SK-N-SH (cell line): ENCODE results near the gene PSAP. TPM values are rescaled to one million over a fixed set of nuclear protein-coding genes. Genes with fewer than 3 reads are reported as not detected.
A peak's percentile ranks its signal among the peaks of the same experiment; 100 is the strongest.

Source experiments
- CTCF ChIA-PET: fragments of 300-600, 350-600 bp; formaldehyde crosslinking; extraction: SDS; loops from one replicate; lab custom pipeline; 2021; lab: Yijun Ruan, JAX
- POLR2A ChIA-PET: fragments of 350-600 bp; sonication (Branson Sonifier 250); formaldehyde crosslinking; extraction: SDS; loops from one replicate; lab custom pipeline; 2020; ENCODE audit warnings: antibody characterized with exemption, inconsistent platforms; lab: Yijun Ruan, JAX
- DNase-seq: peaks from one replicate; pipeline ENCODE4 v3.0.0; 2012
- H2AFZ ChIP-seq: fragments of 200-600 bp; sonication (generic); 2 replicates; pipeline ENCODE4 v1.8.1; 2016; ENCODE audit warnings: antibody characterized with exemption, mild to moderate bottlenecking, low read depth
- H3F3A ChIP-seq: fragments of 200-600 bp; sonication (generic); replicated peaks from 2 replicates; pipeline ENCODE3; 2016; ENCODE audit warnings: antibody characterized with exemption, mild to moderate bottlenecking; ENCODE audit not compliant: insufficient read depth
- H3K27ac ChIP-seq, 2 experiments: fragments of 200-500 bp in 1 of 2; fragments of 200-600 bp in 1 of 2; sonication (Bioruptor generic) in 1 of 2; sonication (generic), shearing (Covaris generic) in 1 of 2; 2 replicates each; pipeline versions ENCODE4 v1.5.1 to v1.6.1; 2014 to 2016; ENCODE audit warnings: low read depth in 2 of 2, inconsistent platforms in 1 of 2, low read length in 1 of 2, mild to moderate bottlenecking in 1 of 2, mixed read lengths in 1 of 2
- H3K27me3 ChIP-seq: fragments of 200-600 bp; sonication (generic), shearing (Covaris generic); 2 replicates; pipeline ENCODE4 v1.6.1; 2016; ENCODE audit warnings: mixed run types; ENCODE audit not compliant: insufficient read depth
- H3K36me3 ChIP-seq, 2 experiments: fragments of 200-500 bp in 1 of 2; fragments of 200-600 bp in 1 of 2; sonication (Bioruptor generic) in 1 of 2; sonication (generic) in 1 of 2; replicated peaks in 1 of 2; 2 replicates each; pipeline versions ENCODE3 to v1.5.1; 2014 to 2016; ENCODE audit warnings: low read length in 1 of 2, mild to moderate bottlenecking in 1 of 2; ENCODE audit not compliant: insufficient read depth in 2 of 2, control insufficient read depth in 1 of 2
- H3K4me1 ChIP-seq, 2 experiments: fragments of 200-500 bp in 1 of 2; fragments of 200-600 bp in 1 of 2; sonication (Bioruptor generic) in 1 of 2; sonication (generic), shearing (Covaris generic) in 1 of 2; 2 replicates each; pipeline versions ENCODE4 v1.5.1 to v1.6.1; 2014 to 2016; ENCODE audit warnings: low read depth in 1 of 2, low read length in 1 of 2, mixed run types in 1 of 2; ENCODE audit not compliant: insufficient read depth in 2 of 2, control insufficient read depth in 1 of 2
- H3K4me2 ChIP-seq: fragments of 200-600 bp; sonication (generic), shearing (Covaris generic); 2 replicates; pipeline ENCODE4 v1.6.1; 2017; ENCODE audit warnings: mixed run types
- H3K4me3 ChIP-seq, 2 experiments: fragments of 200-500 bp in 1 of 2; fragments of 200-600 bp in 1 of 2; sonication (Bioruptor generic) in 1 of 2; sonication (generic), shearing (Covaris generic) in 1 of 2; 2 replicates each; pipeline versions ENCODE4 v1.5.1 to v1.8.1; 2014 to 2016; ENCODE audit warnings: low read depth in 2 of 2, inconsistent platforms in 1 of 2, low read length in 1 of 2, mild to moderate bottlenecking in 1 of 2, mixed read lengths in 1 of 2, moderate library complexity in 1 of 2
- H3K79me2 ChIP-seq: fragments of 200-600 bp; sonication (generic); 2 replicates; pipeline ENCODE4 v1.8.1; 2017; ENCODE audit warnings: mild to moderate bottlenecking; ENCODE audit not compliant: insufficient read depth
- H3K9ac ChIP-seq: fragments of 200-600 bp; sonication (generic); 2 replicates; pipeline ENCODE4 v1.6.1; 2017; ENCODE audit warnings: mixed run types
- H3K9me2 ChIP-seq: fragments of 200-600 bp; sonication (generic); 2 replicates; pipeline ENCODE4 v1.6.1; 2017; ENCODE audit warnings: mixed run types
- H3K9me3 ChIP-seq: fragments of 200-600 bp; sonication (generic); 2 replicates; pipeline ENCODE4 v1.6.1; 2017; ENCODE audit warnings: mixed run types, mild to moderate bottlenecking, moderate library complexity
- H4K20me1 ChIP-seq: fragments of 200-600 bp; sonication (generic); 2 replicates; pipeline ENCODE4 v1.6.1; 2017; ENCODE audit warnings: mild to moderate bottlenecking, mixed run types; ENCODE audit not compliant: insufficient read depth
- CHD2 ChIP-seq: fragments of 150-350 bp; IDR thresholded peaks from 2 replicates; pipeline ENCODE4 v1.6.1; 2018; ENCODE audit warnings: low read length; ENCODE audit not compliant: partially characterized antibody
- ELF1 ChIP-seq: IDR thresholded peaks from 2 replicates; pipeline ENCODE4 v1.4.0; 2012
- EP300 ChIP-seq, 2 experiments: IDR thresholded peaks; 2 replicates each; pipeline versions ENCODE4 v1.4.0 to v1.6.1; 2012; ENCODE audit warnings: borderline replicate concordance in 1 of 2, low read depth in 1 of 2, low read length in 1 of 2
- FOSL2 ChIP-seq: IDR thresholded peaks from 2 replicates; pipeline ENCODE4 v1.4.0; 2012; ENCODE audit warnings: low read depth, mild to moderate bottlenecking, moderate library complexity, borderline replicate concordance
- FOXJ3 ChIP-seq: sonication (generic); formaldehyde crosslinking; IDR thresholded peaks from 2 replicates; pipeline ENCODE4 v1.5.1; 2020; ENCODE audit warnings: mild to moderate bottlenecking, missing genetic modification reagents
- GABPA ChIP-seq: IDR thresholded peaks from 2 replicates; pipeline ENCODE4 v1.4.0; 2012; ENCODE audit warnings: low read depth, mild to moderate bottlenecking
- GATA2 ChIP-seq: sonication (generic); formaldehyde crosslinking; IDR thresholded peaks from 2 replicates; pipeline ENCODE4 v1.5.0; 2020; ENCODE audit warnings: mild to moderate bottlenecking, missing genetic modification reagents
- JUND ChIP-seq: IDR thresholded peaks from 2 replicates; pipeline ENCODE4 v1.4.0; 2012
- MXI1 ChIP-seq: IDR thresholded peaks from 2 replicates; pipeline ENCODE4 v1.6.1; 2012; ENCODE audit warnings: mild to moderate bottlenecking, low read depth, low read length, improper control_type of control experiment
- NRF1 ChIP-seq: IDR thresholded peaks from 2 replicates; pipeline ENCODE4 v1.6.1; 2012; ENCODE audit warnings: low read depth, mild to moderate bottlenecking, low read length
- POLR2AphosphoS5 ChIP-seq: IDR thresholded peaks from 2 replicates; pipeline ENCODE4 v1.6.1; 2012; ENCODE audit warnings: low read depth, low read length
- RAD21 ChIP-seq: IDR thresholded peaks from 2 replicates; pipeline ENCODE4 v1.6.1; 2012; ENCODE audit warnings: mild to moderate bottlenecking, low read length
- RCOR1 ChIP-seq: fragments of 150-350 bp; IDR thresholded peaks from 2 replicates; pipeline ENCODE4 v1.6.1; 2017; ENCODE audit warnings: antibody characterized with exemption, low read length
- RFX5 ChIP-seq: IDR thresholded peaks from 2 replicates; pipeline ENCODE4 v1.6.1; 2012; ENCODE audit warnings: mild to moderate bottlenecking, improper control_type of control experiment, low read length
- RXRA ChIP-seq: IDR thresholded peaks from 2 replicates; pipeline ENCODE4 v1.4.0; 2012; ENCODE audit warnings: low read depth, mild to moderate bottlenecking, borderline replicate concordance
- SIN3A ChIP-seq: IDR thresholded peaks from 2 replicates; pipeline ENCODE4 v1.6.1; 2012; ENCODE audit warnings: low read depth, mild to moderate bottlenecking, low read length, moderate library complexity, borderline replicate concordance
- SMC3 ChIP-seq: IDR thresholded peaks from 2 replicates; pipeline ENCODE4 v1.6.1; 2012; ENCODE audit warnings: low read depth, low read length, improper control_type of control experiment
- TAF1 ChIP-seq: IDR thresholded peaks from 2 replicates; pipeline ENCODE4 v1.6.1; 2012; ENCODE audit warnings: low read depth, mild to moderate bottlenecking, low read length, moderate library complexity, borderline replicate concordance
- TCF12 ChIP-seq: IDR thresholded peaks from 2 replicates; pipeline ENCODE4 v1.4.0; 2012
- TEAD4 ChIP-seq: IDR thresholded peaks from 2 replicates; pipeline ENCODE4 v1.4.0; 2012; ENCODE audit warnings: mild to moderate bottlenecking, borderline replicate concordance; ENCODE audit not compliant: insufficient read depth
- WGBS: methylation state at CpG from one replicate; pipeline ENCODE4 v1.1.6; 2017; ENCODE audit warnings: low lambda C conversion rate; 5-methylcytosine and 5-hydroxymethylcytosine counted together
- polyA plus RNA-seq, 3 experiments: library from polyadenylated mRNA; depleted of rRNA; stranded (reverse); fragments of >200 nt; gene quantifications; 2 replicates each; pipeline ENCODE4 v1.2.3, GENCODE V29; 2012
- TF ChIP-seq, protein P1 (sequence below): IDR thresholded peaks from 2 replicates; pipeline ENCODE4 v1.4.0; 2012; ENCODE audit warnings: low read depth, borderline replicate concordance
- TF ChIP-seq, protein P2 (sequence below): IDR thresholded peaks from 2 replicates; pipeline ENCODE4 v1.6.1; 2012; ENCODE audit warnings: mild to moderate bottlenecking, low read depth, low read length, moderate library complexity
- TF ChIP-seq, protein P3 (sequence below): IDR thresholded peaks from 2 replicates; pipeline ENCODE4 v1.4.0; 2012; ENCODE audit warnings: low read depth
- TF ChIP-seq, protein P4 (sequence below): fragments of 200-600 bp; sonication (generic); IDR thresholded peaks from 2 replicates; pipeline ENCODE4 v1.6.1; 2017; ENCODE audit warnings: antibody characterized with exemption, mild to moderate bottlenecking, moderate library complexity
- TF ChIP-seq, protein P5 (sequence below): IDR thresholded peaks from 2 replicates; pipeline ENCODE4; 2012

The PSAP gene
- polyA plus RNA-seq (2012; rRNA removed): 1,647 and 1,947 TPM in 2 replicates
- 1,355 and 1,432 TPM in 2 replicates for polyA plus RNA-seq (2012; cell fraction: cytosol; rRNA removed)
- polyA plus RNA-seq (2012; cell fraction: nucleus; rRNA removed): 2,007 and 2,090 TPM in 2 replicates

DNA sequence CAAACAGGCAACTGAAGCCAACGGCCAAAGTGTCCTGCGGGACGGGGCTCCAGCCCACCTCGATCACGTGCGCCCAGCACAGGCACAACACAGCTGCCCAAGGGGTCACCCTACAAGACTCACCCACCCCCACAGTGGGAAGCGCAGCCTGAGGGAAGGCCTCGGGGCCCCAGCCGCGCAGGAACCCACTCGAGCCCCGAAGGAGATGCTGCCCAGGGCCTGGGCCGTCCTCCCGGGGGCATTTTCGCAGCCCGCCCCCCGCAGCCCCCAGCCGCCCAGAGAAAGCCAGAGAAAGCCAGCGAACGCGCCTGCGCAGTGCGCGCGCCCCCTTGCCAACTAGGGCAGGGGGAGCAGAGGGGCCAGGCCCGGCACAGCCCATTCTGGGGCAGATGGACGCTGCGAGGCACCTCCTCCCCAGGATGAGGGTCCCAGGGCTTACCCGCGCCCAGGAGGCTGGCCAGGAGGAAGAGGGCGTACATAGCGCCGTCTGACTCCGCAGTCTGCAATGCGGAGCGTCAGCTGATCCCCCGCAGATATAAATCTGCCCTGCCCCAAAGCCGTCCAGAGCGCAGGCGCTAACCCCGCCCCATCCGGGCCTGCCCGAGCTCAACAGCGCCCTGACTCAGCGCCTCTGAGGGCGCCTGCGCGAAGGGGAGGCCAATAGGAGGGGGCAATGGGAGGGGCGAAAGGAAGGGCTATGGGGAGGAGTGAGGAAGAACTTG lies at the start of gene PSAP:
Gene PSAP (minus strand): TSS at position 509 of the 722 bp plus-strand sequence. CDS start 30 bp downstream, at position 479.
- Histone ChIP-seq H3K4me3 (peak within 1 kb of the TSS; percentile 87 to 96), H4K20me1 (peaks cover 45% of the 10 kb centered on the region), H3K9me3 (no peaks in the 10 kb centered on the region), H3K27me3 (no peaks in the 10 kb centered on the region), H3K4me2 (peak within 1 kb of the TSS; percentile 87), H3K9ac (peak within 1 kb of the TSS; percentile 97), H3K79me2 (peaks cover 51% of the 10 kb centered on the region), H2AFZ (peak within 1 kb of the TSS; percentile 77; the same call in 1 of the 2 replicates), H3K4me1 (peaks cover 15 to 24% of the 10 kb centered on the region in 2 experiments; a peak in 3 of 4 replicates), H3F3A (no peaks in the 10 kb centered on the region), H3K27ac (peak within 1 kb of the TSS; percentile 85 to 97), H3K36me3 (peaks cover 0 to 6% of the 10 kb centered on the region in 2 experiments), H3K9me2 (no peaks in the 10 kb centered on the region)
- POLR2A ChIA-PET: interaction anchor here (0.6 to 2.4 kb wide), 8 partner anchors 10 to 339 kb away, joined by 3 to 17 read pairs (median 4); no protein-coding TSS in a partner anchor
- CTCF ChIA-PET: interaction anchor here (0.6 to 2.3 kb wide), 11 partner anchors 10 to 132 kb away, joined by 3 to 11 read pairs (median 3); no protein-coding TSS in a partner anchor
- WGBS: under 1% methylated on average over 36 of the region's 49 CpGs
- DNase-seq: peak; percentile 99
- no peak for TF ChIP-seq RAD21
- TF ChIP-seq, protein P1, sequence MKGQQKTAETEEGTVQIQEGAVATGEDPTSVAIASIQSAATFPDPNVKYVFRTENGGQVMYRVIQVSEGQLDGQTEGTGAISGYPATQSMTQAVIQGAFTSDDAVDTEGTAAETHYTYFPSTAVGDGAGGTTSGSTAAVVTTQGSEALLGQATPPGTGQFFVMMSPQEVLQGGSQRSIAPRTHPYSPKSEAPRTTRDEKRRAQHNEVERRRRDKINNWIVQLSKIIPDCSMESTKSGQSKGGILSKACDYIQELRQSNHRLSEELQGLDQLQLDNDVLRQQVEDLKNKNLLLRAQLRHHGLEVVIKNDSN: peak; percentile 81; the same call in 1 of the 2 replicates
- TF ChIP-seq FOSL2: peak; percentile 70; the same call in 1 of the 2 replicates
- TF ChIP-seq, protein P2, sequence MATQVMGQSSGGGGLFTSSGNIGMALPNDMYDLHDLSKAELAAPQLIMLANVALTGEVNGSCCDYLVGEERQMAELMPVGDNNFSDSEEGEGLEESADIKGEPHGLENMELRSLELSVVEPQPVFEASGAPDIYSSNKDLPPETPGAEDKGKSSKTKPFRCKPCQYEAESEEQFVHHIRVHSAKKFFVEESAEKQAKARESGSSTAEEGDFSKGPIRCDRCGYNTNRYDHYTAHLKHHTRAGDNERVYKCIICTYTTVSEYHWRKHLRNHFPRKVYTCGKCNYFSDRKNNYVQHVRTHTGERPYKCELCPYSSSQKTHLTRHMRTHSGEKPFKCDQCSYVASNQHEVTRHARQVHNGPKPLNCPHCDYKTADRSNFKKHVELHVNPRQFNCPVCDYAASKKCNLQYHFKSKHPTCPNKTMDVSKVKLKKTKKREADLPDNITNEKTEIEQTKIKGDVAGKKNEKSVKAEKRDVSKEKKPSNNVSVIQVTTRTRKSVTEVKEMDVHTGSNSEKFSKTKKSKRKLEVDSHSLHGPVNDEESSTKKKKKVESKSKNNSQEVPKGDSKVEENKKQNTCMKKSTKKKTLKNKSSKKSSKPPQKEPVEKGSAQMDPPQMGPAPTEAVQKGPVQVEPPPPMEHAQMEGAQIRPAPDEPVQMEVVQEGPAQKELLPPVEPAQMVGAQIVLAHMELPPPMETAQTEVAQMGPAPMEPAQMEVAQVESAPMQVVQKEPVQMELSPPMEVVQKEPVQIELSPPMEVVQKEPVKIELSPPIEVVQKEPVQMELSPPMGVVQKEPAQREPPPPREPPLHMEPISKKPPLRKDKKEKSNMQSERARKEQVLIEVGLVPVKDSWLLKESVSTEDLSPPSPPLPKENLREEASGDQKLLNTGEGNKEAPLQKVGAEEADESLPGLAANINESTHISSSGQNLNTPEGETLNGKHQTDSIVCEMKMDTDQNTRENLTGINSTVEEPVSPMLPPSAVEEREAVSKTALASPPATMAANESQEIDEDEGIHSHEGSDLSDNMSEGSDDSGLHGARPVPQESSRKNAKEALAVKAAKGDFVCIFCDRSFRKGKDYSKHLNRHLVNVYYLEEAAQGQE: no peak; the same call in 1 of the 2 replicates
- peak in 1 of 2 experiments; percentile 58; a peak in 1 of 4 replicates for TF ChIP-seq EP300 (IDR thresholded peaks at IDR 0.05; ENCODE audit: borderline replicate concordance in 1 of 2, low read depth in 1 of 2, low read length in 1 of 2)
- TF ChIP-seq ELF1: no peak
- TF ChIP-seq, protein P3, sequence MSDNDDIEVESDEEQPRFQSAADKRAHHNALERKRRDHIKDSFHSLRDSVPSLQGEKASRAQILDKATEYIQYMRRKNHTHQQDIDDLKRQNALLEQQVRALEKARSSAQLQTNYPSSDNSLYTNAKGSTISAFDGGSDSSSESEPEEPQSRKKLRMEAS: peak; percentile 41; the same call in 1 of the 2 replicates
- TF ChIP-seq TEAD4: peak; percentile 82; the same call in 1 of the 2 replicates
- TF ChIP-seq, protein P4, sequence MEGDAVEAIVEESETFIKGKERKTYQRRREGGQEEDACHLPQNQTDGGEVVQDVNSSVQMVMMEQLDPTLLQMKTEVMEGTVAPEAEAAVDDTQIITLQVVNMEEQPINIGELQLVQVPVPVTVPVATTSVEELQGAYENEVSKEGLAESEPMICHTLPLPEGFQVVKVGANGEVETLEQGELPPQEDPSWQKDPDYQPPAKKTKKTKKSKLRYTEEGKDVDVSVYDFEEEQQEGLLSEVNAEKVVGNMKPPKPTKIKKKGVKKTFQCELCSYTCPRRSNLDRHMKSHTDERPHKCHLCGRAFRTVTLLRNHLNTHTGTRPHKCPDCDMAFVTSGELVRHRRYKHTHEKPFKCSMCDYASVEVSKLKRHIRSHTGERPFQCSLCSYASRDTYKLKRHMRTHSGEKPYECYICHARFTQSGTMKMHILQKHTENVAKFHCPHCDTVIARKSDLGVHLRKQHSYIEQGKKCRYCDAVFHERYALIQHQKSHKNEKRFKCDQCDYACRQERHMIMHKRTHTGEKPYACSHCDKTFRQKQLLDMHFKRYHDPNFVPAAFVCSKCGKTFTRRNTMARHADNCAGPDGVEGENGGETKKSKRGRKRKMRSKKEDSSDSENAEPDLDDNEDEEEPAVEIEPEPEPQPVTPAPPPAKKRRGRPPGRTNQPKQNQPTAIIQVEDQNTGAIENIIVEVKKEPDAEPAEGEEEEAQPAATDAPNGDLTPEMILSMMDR: no peak
- TF ChIP-seq, protein P5, sequence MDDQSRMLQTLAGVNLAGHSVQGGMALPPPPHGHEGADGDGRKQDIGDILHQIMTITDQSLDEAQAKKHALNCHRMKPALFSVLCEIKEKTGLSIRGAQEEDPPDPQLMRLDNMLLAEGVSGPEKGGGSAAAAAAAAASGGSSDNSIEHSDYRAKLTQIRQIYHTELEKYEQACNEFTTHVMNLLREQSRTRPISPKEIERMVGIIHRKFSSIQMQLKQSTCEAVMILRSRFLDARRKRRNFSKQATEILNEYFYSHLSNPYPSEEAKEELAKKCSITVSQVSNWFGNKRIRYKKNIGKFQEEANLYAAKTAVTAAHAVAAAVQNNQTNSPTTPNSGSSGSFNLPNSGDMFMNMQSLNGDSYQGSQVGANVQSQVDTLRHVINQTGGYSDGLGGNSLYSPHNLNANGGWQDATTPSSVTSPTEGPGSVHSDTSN: peak; percentile 82
- peak; percentile 31; the same call in 1 of the 2 replicates for TF ChIP-seq FOXJ3 (CRISPR knock-in tag)
- peak; percentile 76 for TF ChIP-seq NRF1
- TF ChIP-seq GATA2 (CRISPR knock-in tag): peak; percentile 92
- TF ChIP-seq SMC3: no peak; the same call in 1 of the 2 replicates
- peak; percentile 42; the same call in 1 of the 2 replicates for TF ChIP-seq TCF12
- TF ChIP-seq MXI1: peak; percentile 95
- TF ChIP-seq POLR2AphosphoS5: peak; percentile 98
- TF ChIP-seq CHD2: peak; percentile 4
- TF ChIP-seq RFX5: no peak
- TF ChIP-seq RXRA: peak; percentile 34; the same call in 1 of the 2 replicates
- 0 out of 2 replicates have a peak, but pooled peaks have one; percentile 24 for TF ChIP-seq GABPA
- TF ChIP-seq SIN3A: peak; percentile 81; the same call in 1 of the 2 replicates
- TF ChIP-seq TAF1: peak; percentile 65; the same call in 1 of the 2 replicates
- 0 out of 2 replicates have a peak, but pooled peaks have one; percentile 10 for TF ChIP-seq RCOR1
- peak; percentile 75 for TF ChIP-seq JUND
